Measurements from ENCODE around the gene OXER1.

Gene OXER1

DNA sequence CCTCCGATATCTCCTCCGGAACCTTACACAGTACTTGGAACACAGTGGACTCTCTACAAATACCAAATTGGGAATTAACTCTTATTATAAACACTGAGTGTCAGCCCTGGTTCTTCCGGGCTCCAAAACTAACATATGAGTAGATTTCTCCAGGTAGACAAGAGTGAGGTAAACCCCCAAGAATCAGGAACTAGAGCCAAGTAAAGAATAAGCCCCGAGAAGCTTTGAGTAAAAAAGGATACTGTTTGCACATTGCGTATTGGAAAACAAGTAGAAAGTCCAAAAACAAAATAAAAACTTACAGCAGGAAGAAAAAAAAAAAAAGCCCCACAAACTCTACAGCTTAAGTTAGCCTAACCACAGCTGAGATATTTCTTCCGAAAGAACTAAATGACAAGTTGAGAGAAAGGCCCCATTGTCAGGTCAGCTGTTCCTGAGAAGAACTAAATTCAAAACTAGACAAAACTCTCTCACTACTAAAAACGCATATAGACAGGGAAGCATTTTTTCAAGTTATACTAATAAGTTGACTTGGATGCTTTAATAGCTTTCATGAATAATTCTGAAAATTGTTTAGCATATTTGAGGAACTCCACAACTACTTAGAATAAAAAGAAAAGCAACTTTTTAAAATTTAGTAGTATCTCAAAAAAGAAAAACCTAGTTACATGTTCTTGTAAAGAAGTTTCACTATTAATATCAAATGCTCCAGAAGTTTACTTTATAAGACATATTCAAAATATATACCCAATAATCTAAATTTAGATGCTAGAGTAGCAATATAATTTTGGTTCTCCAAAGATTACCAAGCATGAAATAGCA, 32.7 kb upstream of the OXER1 start:
- no peak for TF ChIP-seq POLR2A (IDR thresholded peaks at IDR 0.05; ENCODE audit: extremely low read depth, insufficient read length)
- no peak overlapping the region for H3K4me3 ChIP-seq (ENCODE audit: low read depth, low read length)
- no peak for DNase-seq (ENCODE audit: low read depth)

DNA sequence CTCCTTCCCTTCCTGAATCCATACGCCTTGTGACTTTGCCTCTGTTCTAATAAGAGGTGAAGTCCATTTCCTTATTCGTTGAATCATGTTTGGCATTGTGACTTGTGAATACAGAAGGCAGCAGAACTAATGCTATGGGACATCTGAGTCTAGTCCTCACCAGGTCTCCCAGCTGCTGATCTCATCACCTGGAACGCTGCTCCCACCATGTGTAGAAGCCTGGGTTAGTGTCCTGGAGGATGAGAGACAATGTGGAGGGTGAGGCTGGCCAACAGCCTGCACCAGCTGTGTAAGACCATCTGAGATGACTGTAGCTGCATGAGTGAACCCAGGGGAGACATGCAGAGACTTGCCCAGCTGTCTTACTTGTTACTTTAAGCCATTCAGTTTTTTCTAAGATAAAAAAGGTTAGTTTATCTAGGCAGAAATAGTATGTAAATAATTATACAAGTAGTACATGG, 31.9 kb upstream of the OXER1 start:
- DNase-seq (ENCODE audit: low read depth), result no peak
- no peak overlapping the region for H3K4me3 ChIP-seq (ENCODE audit: low read depth, low read length)
- TF ChIP-seq, protein P1, sequence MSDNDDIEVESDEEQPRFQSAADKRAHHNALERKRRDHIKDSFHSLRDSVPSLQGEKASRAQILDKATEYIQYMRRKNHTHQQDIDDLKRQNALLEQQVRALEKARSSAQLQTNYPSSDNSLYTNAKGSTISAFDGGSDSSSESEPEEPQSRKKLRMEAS (IDR thresholded peaks at IDR 0.05; ENCODE audit: low read depth, low read length), result no peak
- TF ChIP-seq, protein P2, sequence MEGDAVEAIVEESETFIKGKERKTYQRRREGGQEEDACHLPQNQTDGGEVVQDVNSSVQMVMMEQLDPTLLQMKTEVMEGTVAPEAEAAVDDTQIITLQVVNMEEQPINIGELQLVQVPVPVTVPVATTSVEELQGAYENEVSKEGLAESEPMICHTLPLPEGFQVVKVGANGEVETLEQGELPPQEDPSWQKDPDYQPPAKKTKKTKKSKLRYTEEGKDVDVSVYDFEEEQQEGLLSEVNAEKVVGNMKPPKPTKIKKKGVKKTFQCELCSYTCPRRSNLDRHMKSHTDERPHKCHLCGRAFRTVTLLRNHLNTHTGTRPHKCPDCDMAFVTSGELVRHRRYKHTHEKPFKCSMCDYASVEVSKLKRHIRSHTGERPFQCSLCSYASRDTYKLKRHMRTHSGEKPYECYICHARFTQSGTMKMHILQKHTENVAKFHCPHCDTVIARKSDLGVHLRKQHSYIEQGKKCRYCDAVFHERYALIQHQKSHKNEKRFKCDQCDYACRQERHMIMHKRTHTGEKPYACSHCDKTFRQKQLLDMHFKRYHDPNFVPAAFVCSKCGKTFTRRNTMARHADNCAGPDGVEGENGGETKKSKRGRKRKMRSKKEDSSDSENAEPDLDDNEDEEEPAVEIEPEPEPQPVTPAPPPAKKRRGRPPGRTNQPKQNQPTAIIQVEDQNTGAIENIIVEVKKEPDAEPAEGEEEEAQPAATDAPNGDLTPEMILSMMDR (IDR thresholded peaks at IDR 0.05; ENCODE audit: low read depth, low read length), result no peak
- TF ChIP-seq POLR2A (IDR thresholded peaks at IDR 0.05; ENCODE audit: extremely low read depth, insufficient read length) (no peak), MYC (IDR thresholded peaks at IDR 0.05; ENCODE audit: low read depth, low read length) (no peak)

DNA sequence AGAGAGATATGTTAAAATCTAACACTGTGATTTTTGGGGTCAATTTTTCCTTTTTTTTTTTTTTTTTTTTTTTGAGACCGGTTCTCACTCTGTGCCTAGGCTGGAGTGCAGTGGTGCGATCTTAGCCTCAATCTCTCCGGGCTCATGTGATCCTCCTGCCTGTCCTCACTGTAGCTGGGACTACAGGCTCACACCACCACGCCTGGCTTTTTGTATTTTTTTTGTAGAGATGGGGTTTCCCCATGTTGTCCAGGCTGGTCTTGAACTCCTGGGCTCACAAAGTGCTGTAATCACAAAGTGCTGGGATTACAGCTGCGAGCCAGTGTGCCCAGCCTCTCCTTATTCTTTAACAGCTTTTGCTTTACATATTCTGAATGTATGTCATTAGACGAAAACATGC, 31.3 kb upstream of the OXER1 start:
- H3K4me3 ChIP-seq (ENCODE audit: low read depth, low read length), result no peak overlapping the region
- TF ChIP-seq, protein P2 (IDR thresholded peaks at IDR 0.05; ENCODE audit: low read depth, low read length), result no peak
- TF ChIP-seq MYC (IDR thresholded peaks at IDR 0.05; ENCODE audit: low read depth, low read length) (no peak), POLR2A (IDR thresholded peaks at IDR 0.05; ENCODE audit: extremely low read depth, insufficient read length) (no peak)
- TF ChIP-seq, protein P1 (IDR thresholded peaks at IDR 0.05; ENCODE audit: low read depth, low read length), result no peak
- DNase-seq (ENCODE audit: low read depth), result no peak

DNA sequence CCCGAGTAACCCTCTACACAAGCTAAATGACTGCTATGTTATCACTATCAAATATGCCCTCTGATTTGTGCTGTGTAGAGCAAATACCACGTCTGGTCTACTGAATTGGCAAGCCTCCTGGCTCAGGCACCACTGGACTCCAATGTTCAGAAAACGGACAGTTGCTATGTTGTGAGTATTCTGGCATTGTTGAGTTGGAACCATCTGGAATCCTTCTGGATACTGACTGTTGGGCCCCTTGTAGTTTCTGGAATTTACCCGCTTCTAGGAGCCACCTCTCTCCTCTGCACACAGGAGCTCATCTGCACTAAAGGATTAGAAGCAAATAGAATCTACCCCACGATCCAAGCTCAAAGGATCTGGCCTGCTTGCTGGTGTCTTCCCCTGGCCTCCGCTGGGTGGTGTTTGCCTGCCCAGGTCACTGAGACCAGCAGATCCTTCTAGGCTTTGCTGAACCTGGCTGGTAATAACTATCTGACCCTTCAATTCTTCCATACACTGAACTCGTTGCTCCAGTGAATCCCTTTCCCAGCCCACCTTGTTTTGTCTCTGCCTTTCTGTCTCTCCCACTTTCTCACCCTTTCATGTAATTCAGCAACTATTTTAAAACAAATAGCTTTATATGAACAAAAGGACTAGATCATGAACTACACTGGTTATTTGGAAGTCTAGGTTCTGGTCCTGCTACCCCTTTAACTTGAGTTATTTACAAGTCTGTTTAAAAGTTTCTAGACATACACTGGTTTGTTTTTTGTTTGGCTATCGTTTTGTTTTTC, 30.5 kb upstream of the OXER1 start:
- TF ChIP-seq POLR2A (IDR thresholded peaks at IDR 0.05; ENCODE audit: extremely low read depth, insufficient read length) (no peak), MYC (IDR thresholded peaks at IDR 0.05; ENCODE audit: low read depth, low read length) (no peak)
- TF ChIP-seq, protein P1 (IDR thresholded peaks at IDR 0.05; ENCODE audit: low read depth, low read length), result no peak
- TF ChIP-seq, protein P2 (IDR thresholded peaks at IDR 0.05; ENCODE audit: low read depth, low read length), result no peak
- no peak for DNase-seq (ENCODE audit: low read depth)
- H3K4me3 ChIP-seq (ENCODE audit: low read depth, low read length), result no peak overlapping the region

DNA sequence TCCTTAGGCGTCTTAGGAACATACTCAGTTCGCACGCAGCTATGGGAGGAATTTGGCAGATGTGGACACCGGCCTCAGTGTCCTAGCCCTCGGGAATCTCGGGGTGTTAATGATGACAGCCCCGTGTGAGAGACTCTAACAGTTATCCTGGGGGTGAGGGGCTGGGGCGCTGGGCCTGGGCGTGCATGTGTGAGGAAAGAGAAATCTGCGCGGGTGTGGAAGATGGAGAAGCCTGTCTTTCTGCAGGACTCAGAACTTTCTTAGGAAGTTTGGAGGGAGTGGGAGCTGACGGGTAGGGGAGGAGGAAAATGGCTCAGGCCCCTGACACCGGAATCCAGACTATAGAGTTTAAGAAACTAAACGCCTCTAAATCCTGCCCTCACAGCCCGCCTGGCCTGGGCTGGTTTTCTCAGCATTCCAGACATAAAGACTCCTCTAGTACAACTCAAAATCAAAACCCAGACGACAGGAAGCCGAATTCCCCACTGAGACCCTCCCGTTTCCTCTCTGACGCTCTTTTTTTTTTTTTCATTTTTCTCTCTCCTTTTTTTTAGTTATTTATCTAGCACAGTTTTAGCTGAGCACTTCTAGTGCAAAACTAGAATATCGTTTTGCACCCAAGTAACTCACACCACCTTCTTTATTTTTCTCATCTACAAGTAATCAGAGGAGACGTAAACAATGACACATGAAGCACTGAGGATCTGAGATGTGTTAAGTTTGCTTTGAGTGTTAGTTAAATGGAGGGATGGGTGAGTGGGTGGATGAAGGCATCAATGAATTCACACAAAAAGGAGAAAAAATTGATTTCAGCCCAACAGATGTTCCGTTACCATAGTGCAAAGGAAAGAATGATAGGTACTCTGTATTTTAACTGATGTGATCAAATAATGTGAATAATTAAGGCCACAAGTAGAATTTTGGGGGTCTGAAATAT, 29.7 kb upstream of the OXER1 start:
- DNase-seq (ENCODE audit: low read depth), result no peak
- H3K4me3 ChIP-seq (ENCODE audit: low read depth, low read length), result no peak overlapping the region
- TF ChIP-seq, protein P2 (IDR thresholded peaks at IDR 0.05; ENCODE audit: low read depth, low read length), result no peak
- TF ChIP-seq, protein P1 (IDR thresholded peaks at IDR 0.05; ENCODE audit: low read depth, low read length), result no peak

Measured in NB4 (cell line).